A673 (cell line): ENCODE results near the gene FUBP3. TPM values are rescaled to one million over a fixed set of nuclear protein-coding genes. Genes with fewer than 3 reads are reported as not detected.

ENCODE experiments used
- BruUV-seq: library from RNA; stranded (reverse); fragments of 400-500 nt; replicated peaks from 2 replicates; lab custom pipeline; 2021; lab: Mats Ljungman, UMichigan
- CTCF ChIA-PET: fragments of 300-600 bp; sonication (Branson Sonifier 250); formaldehyde crosslinking; loops from one replicate; lab custom pipeline; 2022; ENCODE audit warnings: antibody characterized with exemption; lab: Charles Lee
- POLR2A ChIA-PET: fragments of 300-600 bp; sonication (Branson Sonifier 250); formaldehyde crosslinking; loops from one replicate; lab custom pipeline; 2022; ENCODE audit warnings: antibody characterized with exemption; ENCODE audit not compliant: low non-redundant PET; lab: Charles Lee
- DNase-seq: peaks from one replicate; pipeline ENCODE4 v3.0.0-alpha.2; 2015; ENCODE audit warnings: low spot score
- H3K27ac ChIP-seq: fragments of 200-600 bp; sonication (generic); 2 replicates; pipeline ENCODE4 v1.5.1; 2016; ENCODE audit warnings: mixed run types, low read depth, mild to moderate bottlenecking, mixed read lengths, antibody characterized with exemption, low read length; ENCODE audit not compliant: poor library complexity, severe bottlenecking
- H3K27me3 ChIP-seq: fragments of 200-600 bp; sonication (generic); replicated peaks from 2 replicates; pipeline ENCODE4 v1.6.1; 2017; ENCODE audit warnings: mixed run types, low read depth, mild to moderate bottlenecking, mixed read lengths, antibody characterized with exemption, low read length; ENCODE audit not compliant: insufficient read depth, poor library complexity
- H3K36me3 ChIP-seq: fragments of 200-600 bp; sonication (generic); 2 replicates; pipeline ENCODE4 v1.6.1; 2016; ENCODE audit warnings: mixed run types, mild to moderate bottlenecking, mixed read lengths, antibody characterized with exemption, low read length; ENCODE audit not compliant: insufficient read depth, poor library complexity, severe bottlenecking
- H3K4me1 ChIP-seq: fragments of 200-600 bp; sonication (generic); 2 replicates; pipeline ENCODE4 v1.6.1; 2017; ENCODE audit warnings: mixed run types, mild to moderate bottlenecking, mixed read lengths, antibody characterized with exemption, low read length; ENCODE audit not compliant: insufficient read depth, poor library complexity, severe bottlenecking
- H3K4me3 ChIP-seq: fragments of 200-600 bp; sonication (generic); 2 replicates; pipeline ENCODE4 v1.5.1; 2016; ENCODE audit warnings: low read depth, mixed run types, mild to moderate bottlenecking, mixed read lengths, low read length; ENCODE audit not compliant: poor library complexity, severe bottlenecking
- H3K9me3 ChIP-seq: fragments of 200-600 bp; sonication (generic); 2 replicates; pipeline ENCODE4 v1.6.1; 2016; ENCODE audit warnings: mixed run types, low read depth, mild to moderate bottlenecking, mixed read lengths, antibody characterized with exemption, low read length; ENCODE audit not compliant: poor library complexity, severe bottlenecking
- EZH2 ChIP-seq: fragments of 200-600 bp; sonication (generic); IDR thresholded peaks from 2 replicates; pipeline ENCODE4 v1.6.1; 2017; ENCODE audit warnings: borderline replicate concordance, low read depth, mild to moderate bottlenecking, mixed read lengths, antibody characterized with exemption, low read length; ENCODE audit not compliant: poor library complexity, severe bottlenecking
- intact Hi-C: fragments of 100-400 bp; cut with micrococcal nuclease; formaldehyde crosslinking; loops from one replicate; pipeline ENCODE4 v1.10.0; 2022; ENCODE audit not compliant: unreplicated experiment
- total RNA-seq: library from RNA; stranded (reverse); gene quantifications from 2 replicates; pipeline ENCODE4 v1.2.3, GENCODE V29; 2021
- TF ChIP-seq, protein P1 (sequence below): fragments of 300-800, 200-600 bp; sonication (generic); conservative IDR thresholded peaks from 2 replicates; pipeline ENCODE4 v1.5.1; 2017; ENCODE audit warnings: low read depth, mild to moderate bottlenecking, antibody characterized with exemption, low read length, moderate library complexity, mixed read lengths

The FUBP3 gene
- total RNA-seq, 1 experiment from 2014 or later, result 80.4 TPM

DNA sequence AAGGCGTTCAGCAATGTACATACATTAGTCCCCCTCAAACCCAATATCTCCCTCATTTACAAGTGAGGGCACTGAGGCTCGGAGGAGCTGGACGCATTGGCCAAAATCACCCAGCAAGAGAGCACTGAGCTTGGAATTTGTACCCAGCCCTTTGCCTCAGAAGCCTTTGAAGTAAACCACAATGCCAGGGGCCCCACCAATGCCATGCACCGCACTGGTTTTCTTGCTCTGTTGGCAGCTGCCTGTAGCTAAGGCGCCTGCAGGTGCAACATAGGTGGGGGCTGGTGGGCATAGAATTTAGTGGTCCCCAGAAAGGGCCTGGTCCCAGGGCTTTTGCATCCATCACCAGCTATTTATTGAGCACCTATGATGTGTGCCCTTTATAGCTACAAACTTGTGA lies 37.3 kb upstream of the FUBP3 start:
- no peaks in the 10 kb centered on the region for H3K4me1 ChIP-seq
- ChIA-PET CTCF (no interaction called here), POLR2A (no interaction called here)
- H3K36me3 ChIP-seq, result no peaks in the 10 kb centered on the region
- no peaks in the 10 kb centered on the region for H3K9me3 ChIP-seq
- TF ChIP-seq EZH2, result no peak
- TF ChIP-seq, protein P1, sequence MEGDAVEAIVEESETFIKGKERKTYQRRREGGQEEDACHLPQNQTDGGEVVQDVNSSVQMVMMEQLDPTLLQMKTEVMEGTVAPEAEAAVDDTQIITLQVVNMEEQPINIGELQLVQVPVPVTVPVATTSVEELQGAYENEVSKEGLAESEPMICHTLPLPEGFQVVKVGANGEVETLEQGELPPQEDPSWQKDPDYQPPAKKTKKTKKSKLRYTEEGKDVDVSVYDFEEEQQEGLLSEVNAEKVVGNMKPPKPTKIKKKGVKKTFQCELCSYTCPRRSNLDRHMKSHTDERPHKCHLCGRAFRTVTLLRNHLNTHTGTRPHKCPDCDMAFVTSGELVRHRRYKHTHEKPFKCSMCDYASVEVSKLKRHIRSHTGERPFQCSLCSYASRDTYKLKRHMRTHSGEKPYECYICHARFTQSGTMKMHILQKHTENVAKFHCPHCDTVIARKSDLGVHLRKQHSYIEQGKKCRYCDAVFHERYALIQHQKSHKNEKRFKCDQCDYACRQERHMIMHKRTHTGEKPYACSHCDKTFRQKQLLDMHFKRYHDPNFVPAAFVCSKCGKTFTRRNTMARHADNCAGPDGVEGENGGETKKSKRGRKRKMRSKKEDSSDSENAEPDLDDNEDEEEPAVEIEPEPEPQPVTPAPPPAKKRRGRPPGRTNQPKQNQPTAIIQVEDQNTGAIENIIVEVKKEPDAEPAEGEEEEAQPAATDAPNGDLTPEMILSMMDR, result no peak
- intact Hi-C loops, result no loop called here
- DNase-seq, result no peak
- no peak overlapping the region for H3K27ac ChIP-seq
- H3K4me3 ChIP-seq, result no peak overlapping the region
- peaks cover 37% of the 10 kb centered on the region for H3K27me3 ChIP-seq
- BruUV-seq, result no TSS peak

DNA sequence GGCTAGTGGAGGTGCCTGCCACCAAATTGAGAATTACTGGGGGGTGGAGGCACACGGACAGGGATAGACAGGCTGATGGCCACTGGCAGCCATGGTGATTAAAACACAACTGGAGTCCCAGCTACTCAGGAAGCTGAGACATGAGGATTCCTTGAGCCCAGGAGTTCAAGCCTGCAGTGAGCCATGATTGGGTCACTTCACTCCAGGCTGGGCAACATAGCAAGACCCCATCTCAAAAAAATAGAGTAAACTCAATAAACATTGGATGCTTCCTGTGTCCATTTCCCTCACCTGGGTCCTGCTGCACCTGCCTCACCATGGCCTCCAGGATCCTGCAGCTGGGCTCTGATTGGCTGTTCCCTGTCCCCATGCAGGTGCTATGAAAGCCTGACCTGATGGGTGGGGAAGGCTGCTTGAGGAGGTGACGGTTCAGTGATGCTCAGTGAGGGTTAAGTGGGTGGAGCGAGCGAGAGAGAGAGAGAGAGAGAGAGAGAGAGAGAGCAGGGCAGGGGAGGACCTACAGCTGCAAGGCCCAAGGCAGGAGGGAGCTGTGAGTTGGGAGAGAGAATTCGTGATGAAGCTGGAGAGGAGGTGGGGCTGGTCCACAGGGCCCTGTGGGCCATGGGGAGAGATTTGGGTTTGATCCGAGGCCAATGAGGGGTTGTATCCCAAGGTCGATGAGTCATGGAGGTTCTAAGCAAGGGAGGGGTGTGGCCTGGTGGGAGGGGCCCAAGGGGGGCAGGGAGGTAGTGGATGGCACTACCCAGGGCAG lies 36.7 kb upstream of the FUBP3 start:
- Histone ChIP-seq H3K4me3 (no peak overlapping the region), H3K27ac (no peak overlapping the region), H3K36me3 (no peaks in the 10 kb centered on the region), H3K27me3 (peaks cover 31% of the 10 kb centered on the region), H3K4me1 (no peaks in the 10 kb centered on the region), H3K9me3 (no peaks in the 10 kb centered on the region)
- no peak for DNase-seq
- TF ChIP-seq, protein P1, result no peak
- no peak for TF ChIP-seq EZH2
- intact Hi-C loops, result no loop called here
- no TSS peak for BruUV-seq
- POLR2A ChIA-PET, result no interaction called here
- CTCF ChIA-PET, result no interaction called here

DNA sequence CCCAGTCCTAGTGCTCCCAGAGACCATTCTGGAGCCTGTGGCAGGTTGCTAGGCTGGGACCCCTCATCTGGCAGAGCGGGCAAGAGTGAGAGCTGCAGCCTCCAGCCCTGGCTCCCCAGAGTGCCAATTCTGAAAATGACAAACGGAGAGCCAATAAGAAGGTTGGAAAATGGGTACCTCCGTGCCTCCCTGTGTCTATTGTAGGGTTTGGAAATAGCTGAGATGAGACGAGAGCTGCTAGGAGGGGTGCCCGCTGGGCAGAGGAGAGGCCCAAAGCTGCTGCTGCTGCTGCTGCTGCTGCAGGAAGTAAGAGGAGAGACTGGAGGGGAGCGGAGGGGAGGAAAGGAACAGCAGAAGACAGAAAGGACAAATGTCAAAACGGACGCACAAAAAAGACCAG lies 36.0 kb upstream of the FUBP3 start:
- ChIA-PET POLR2A (no interaction called here), CTCF (no interaction called here)
- Histone ChIP-seq H3K4me3 (no peak overlapping the region), H3K9me3 (no peaks in the 10 kb centered on the region), H3K27me3 (peaks cover 24% of the 10 kb centered on the region), H3K4me1 (no peaks in the 10 kb centered on the region), H3K36me3 (no peaks in the 10 kb centered on the region), H3K27ac (no peak overlapping the region)
- TF ChIP-seq, protein P1, result no peak
- no peak for TF ChIP-seq EZH2
- intact Hi-C loops, result no loop called here
- DNase-seq, result no peak
- BruUV-seq, result no TSS peak
